HL-60/S4 treated with retinoic acid at 250 ng/mL for 4 days and 3 days (cell line): ENCODE results near the gene KRTAP10-3.
"Not testable (repeated sequence)": the region's sequence is repeated elsewhere in the genome, so short reads cannot be mapped to it uniquely, and the experiment has no call there.

Source experiments
- in situ Hi-C: fragments of 300-500 bp; cut with MboI; formaldehyde crosslinking; loops from 2 replicates; pipeline ENCODE4 v1.7.0; 2022; ENCODE audit warnings: low sequenced_read_pairs

KRTAP10-3 gene

GRCh38 chr21:44550285-44550684 is 8.3 kb downstream of the KRTAP10-3 start:
- in situ Hi-C loops = not testable (repeated sequence)

- in situ Hi-C loops = loop anchor here (25.0 kb wide), 1 partner anchor 112 kb away; no protein-coding TSS in a partner anchor
These were observed 8.9 kb downstream of the KRTAP10-3 start for GRCh38 chr21:44549525-44550211.

- in situ Hi-C loops = loop anchor here (25.0 kb wide), 1 partner anchor 112 kb away; no protein-coding TSS in a partner anchor
These were observed 9.7 kb downstream of the KRTAP10-3 start for GRCh38 chr21:44548922-44549321.

DNA sequence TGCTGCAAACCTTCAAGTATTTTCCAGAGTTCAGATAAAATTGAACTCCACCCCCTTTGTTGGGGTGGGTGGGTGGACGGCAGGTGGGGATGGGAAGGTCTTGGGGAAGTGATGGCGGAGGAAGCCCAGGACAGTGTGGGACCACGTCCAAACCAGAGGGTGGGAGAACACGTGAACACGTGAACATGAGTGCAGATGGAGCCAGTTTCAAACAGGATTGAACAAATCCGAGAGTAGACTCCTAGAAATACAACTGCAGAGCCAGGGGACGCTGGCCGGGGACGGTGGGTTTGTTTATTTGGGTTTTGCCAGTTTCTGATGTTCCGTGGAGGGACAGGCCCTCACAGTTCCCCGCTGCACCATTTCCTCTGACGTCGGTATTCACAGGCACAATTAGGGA is 10.2 kb downstream of the KRTAP10-3 start:
- in situ Hi-C loops = loop anchor here (25.0 kb wide), 1 partner anchor 111 kb away; no protein-coding TSS in a partner anchor

DNA sequence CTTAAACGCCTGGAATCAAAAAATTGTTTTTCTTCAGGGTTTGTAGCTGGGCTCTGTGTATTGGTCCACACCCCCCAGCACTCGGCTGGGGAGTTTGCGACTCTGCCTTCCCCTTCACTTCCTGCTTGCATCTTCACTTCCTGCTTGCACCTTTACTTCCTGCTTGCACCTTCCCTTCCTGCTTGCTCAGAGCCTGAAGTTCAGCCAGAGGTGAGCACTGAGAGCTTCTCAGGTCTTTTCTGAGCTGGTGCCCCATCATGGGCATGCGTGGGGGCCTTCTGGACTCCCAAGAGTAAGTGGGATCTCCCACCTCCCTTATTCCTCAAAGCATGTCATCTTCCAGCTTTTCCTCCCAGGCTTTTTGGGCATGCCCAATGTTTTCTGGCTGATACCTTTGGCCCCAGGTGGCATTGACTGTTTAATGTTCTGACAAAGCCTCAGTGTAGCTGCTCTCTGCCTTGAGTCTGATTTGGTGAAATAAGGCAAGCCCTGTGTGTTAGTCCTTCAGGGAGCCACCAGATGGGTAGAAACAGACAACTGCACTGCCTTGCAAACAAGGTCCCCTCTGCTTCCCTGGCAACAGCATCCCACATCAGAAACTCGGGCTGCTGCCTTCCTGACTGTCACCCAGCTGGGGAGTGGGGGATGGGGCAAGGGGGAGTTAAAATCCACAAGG is 10.8 kb downstream of the KRTAP10-3 start:
- in situ Hi-C loops = loop anchor here (25.0 kb wide), 1 partner anchor 110 kb away; no protein-coding TSS in a partner anchor

- in situ Hi-C loops = loop anchor here (25.0 kb wide), 1 partner anchor 107 kb away; no protein-coding TSS in a partner anchor
These were observed 14.0 kb downstream of the KRTAP10-3 start for GRCh38 chr21:44544566-44544965.

- in situ Hi-C loops = loop anchor here (25.0 kb wide), 1 partner anchor 105 kb away; no protein-coding TSS in a partner anchor
These were observed 15.9 kb downstream of the KRTAP10-3 start for GRCh38 chr21:44542716-44543115.

DNA sequence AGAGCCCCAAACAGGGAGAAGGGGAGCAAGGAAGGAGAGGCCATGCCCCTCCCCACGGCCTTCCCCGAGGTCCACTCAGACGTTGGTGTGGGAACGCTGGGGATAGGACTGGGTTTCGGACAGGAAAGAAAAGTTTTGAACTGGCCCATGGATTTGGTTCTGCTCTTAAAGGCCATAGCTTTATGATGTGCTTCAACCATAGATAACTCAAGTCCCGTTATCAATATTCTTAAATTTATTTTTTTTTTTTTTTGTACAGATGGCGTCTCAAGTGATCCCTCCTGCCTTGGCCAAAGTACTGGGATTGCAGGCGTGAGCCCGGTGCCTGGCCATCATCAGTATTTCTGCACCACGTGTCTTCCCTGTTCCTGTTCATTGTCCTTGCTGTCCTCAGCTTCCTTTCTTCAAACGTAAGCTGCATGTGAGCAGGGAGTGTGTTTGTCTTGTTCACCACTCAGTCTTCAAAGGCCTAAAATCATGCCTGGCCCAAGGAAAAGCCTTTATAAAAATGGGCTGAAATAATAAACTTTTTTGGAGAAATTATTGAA is 17.8 kb downstream of the KRTAP10-3 start:
- in situ Hi-C loops = loop anchor here (25.0 kb wide), 1 partner anchor 104 kb away; no protein-coding TSS in a partner anchor

DNA sequence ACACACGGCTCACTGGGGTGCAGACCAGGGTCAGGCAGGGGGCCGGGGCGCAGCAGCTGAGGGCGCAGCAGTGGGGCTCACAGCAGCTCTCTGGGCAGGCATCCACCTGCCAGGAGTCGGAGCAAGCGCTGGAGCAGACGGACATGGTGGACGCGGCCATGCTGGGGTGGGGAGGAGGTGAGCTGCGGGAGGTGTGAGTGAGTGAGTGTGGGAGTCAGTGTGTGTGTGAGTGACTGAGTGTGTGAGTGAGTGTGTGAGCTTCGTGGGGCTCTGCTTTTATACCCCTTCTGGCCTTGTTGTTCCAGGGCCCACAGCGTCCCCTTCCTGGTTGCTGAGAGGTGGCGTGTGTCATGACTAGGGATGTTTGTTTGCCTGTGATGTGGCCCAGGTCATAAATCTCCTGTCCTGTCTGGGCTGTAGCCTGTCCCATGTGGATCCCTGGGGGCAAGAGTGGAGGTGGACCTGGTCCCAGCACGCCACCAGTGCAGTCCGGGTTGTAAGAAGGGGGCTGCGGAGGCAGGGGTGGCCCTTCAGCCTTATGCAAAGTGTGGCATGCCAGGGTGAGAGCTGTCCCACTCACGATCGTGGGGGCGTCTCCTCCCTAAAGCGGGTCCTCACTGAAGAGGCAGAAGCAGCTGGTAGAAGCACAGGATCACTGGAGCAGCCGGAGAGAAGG is 18.5 kb downstream of the KRTAP10-3 start, which contains the start of gene KRTAP10-1:
Gene KRTAP10-1, minus strand, starts transcription at position 205 of the 676 bp plus-strand sequence. Its CDS starts 45 bp downstream, at position 160.
- in situ Hi-C loops = loop anchor here (25.0 kb wide), 1 partner anchor 103 kb away; no protein-coding TSS in a partner anchor

DNA sequence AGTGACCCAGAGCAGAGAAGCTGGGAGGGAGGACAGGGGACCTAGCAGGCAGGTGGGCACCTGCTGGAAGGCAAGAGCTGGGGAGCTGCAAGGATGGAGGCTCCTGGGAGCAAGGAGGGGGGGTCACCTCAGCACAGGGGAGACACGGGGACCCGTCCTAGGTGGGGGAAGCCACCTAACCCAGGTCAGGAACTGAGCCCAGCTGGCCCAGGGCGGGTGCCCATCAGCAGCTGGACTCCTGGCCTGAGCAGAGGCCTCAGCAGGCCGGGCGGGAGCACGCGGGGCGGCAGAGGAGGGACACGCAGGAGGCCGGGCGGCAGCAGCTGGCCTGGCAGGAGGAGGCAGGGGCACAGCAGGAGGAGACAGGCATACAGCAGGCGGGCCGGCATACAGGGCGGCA is 19.5 kb downstream of the KRTAP10-3 start:
- in situ Hi-C loops = loop anchor here (25.0 kb wide), 1 partner anchor 102 kb away; no protein-coding TSS in a partner anchor

- in situ Hi-C loops = loop anchor here (25.0 kb wide), 1 partner anchor 101 kb away; no protein-coding TSS in a partner anchor
These were observed 20.4 kb downstream of the KRTAP10-3 start for GRCh38 chr21:44537930-44538911.

DNA sequence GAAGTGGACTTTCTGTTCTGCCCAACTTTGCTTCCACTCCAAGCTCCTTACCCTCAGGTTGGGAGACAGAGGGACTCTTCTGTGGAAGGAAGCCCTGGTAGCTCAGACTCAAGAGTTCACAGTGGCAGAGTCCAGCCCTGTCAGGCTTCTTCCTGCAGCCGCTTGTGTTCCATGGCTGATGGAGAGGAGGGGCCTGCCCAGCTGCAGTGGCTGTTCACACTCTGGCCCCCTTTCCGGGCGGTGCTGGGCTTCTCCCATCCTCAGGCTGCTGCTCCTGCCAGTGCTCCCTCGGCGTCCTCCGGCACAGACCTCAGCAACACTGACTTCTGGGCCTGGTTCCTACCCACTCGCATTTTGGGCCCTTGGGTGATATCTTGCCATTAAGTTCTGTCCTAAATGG is 22.6 kb downstream of the KRTAP10-3 start:
- in situ Hi-C loops = loop anchor here (25.0 kb wide), 1 partner anchor 99 kb away; no protein-coding TSS in a partner anchor

GRCh38 chr21:44534688-44535087 is 23.9 kb downstream of the KRTAP10-3 start:
- in situ Hi-C loops = loop anchor here (25.0 kb wide), 1 partner anchor 97 kb away; no protein-coding TSS in a partner anchor

GRCh38 chr21:44533891-44534627 is 24.5 kb downstream of the KRTAP10-3 start:
- in situ Hi-C loops = loop anchor here (25.0 kb wide), 1 partner anchor 97 kb away; no protein-coding TSS in a partner anchor

GRCh38 chr21:44533121-44533890 is 25.3 kb downstream of the KRTAP10-3 start:
- in situ Hi-C loops = loop anchor here (25.0 kb wide), 1 partner anchor 96 kb away; no protein-coding TSS in a partner anchor

GRCh38 chr21:44532712-44533111 is 25.9 kb downstream of the KRTAP10-3 start:
- in situ Hi-C loops = loop anchor here (25.0 kb wide), 1 partner anchor 95 kb away; no protein-coding TSS in a partner anchor
